ENCODE measurements around the gene SMAD6.
A peak's percentile ranks its signal among the peaks of the same experiment; 100 is the strongest.

SMAD6 gene

DNA sequence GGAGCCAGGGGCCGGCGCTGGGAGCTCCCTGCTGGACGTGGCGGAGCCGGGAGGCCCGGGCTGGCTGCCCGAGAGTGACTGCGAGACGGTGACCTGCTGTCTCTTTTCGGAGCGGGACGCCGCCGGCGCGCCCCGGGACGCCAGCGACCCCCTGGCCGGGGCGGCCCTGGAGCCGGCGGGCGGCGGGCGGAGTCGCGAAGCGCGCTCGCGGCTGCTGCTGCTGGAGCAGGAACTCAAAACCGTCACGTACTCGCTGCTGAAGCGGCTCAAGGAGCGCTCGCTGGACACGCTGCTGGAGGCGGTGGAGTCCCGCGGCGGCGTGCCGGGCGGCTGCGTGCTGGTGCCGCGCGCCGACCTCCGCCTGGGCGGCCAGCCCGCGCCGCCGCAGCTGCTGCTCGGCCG lies 1.5 kb downstream of the SMAD6 start:
- DNase-seq (ENCODE audit: low read depth, low spot score): no peak

DNA sequence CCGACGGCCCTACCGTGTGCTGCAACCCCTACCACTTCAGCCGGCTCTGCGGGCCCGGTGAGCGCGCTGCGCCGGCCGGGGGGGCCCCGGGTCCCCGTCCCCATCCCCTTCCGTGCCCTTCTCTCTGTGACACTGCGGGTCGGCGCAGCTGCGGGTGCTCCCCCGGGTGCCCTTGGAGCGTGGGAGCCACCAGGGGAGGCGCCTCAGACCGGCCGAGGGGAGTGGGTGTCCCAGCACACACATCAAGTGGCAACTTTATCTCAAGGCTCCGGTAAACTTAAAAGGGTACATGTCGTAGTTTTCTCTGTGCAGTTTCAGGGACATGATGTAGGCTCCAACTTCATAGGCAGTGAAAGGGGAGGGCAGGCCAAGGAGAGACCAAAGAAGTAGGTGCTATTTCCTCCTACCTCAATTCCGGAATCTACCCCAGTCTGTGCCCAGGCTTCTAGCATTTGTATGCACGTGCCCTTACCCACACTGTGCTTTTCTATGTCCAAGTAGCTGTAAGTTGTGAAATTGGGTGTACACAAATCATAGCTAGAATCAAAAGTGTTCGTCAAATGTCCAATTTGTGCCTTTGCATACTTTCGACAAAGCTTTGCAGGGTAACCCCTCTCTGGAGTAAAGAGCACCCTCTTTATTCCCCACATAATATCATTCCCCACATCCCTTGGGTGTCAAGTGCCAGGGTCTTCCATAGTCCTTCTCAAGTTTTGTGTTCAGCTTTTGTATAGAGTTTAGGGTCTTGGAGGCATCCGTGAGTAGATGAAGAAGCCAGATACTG lies 2.2 kb downstream of the SMAD6 start:
- DNase-seq (ENCODE audit: low read depth, low spot score): no peak

DNA sequence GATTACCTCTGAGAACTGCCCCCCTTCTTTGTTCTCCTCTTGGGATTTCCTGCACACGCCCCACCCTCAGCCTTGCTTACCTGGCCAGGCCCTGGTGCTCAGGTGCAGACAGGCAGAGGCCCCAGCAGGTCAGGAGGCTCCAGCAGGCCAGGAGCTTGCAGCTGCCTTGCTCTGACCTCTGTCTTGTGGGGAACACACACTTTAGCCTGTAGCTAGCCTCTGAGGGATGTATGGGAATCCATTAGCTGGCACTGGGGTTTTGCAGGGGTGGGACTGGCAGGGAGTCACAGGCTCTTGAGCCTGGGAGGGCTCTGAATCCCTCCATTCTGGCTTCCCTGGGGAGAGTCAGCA lies 2.7 kb downstream of the SMAD6 start:
- DNase-seq (ENCODE audit: low read depth, low spot score): no peak

DNA sequence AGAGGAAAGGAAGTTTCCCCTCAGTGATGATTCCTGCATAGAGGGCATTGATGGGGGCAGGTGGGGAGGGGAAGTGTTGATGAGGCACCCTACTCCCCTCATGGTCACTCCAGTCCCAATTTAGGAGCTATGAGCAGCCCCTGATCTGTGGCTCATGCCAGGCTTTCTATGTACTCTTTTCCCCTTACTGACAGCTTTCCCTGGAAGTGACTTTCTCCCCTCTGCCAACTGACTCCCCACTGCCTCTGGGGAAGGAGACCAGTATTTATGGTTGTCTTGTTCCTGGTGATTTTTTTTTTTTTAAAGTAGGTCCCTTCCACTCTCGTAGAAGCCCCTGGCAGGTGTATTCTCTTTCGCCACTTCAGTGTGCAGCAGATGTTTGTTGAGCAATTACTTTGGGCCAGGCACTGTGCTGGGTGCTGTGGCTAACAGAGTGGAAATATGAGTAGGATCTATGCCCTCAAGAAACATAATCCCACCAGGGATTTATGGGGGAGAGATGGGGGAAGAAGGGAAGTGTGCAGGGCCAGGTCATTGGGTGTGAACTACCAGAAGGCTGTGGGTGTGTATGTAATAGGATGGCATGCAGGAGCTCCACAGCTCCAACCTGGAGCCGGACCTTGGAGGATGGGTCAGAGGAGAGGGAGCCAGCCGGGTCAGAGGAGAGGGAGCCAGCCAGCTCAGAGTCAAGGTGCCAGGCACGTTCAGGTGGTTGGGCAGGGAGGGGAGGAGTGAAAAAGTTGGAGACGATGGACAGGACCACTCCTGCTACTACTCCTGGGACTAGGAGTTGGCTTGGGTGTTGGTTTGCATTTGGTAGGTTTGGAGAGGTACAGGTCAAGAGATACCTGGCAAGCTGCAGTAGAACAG lies 3.5 kb downstream of the SMAD6 start:
- no peak for DNase-seq (ENCODE audit: low read depth, low spot score)

DNA sequence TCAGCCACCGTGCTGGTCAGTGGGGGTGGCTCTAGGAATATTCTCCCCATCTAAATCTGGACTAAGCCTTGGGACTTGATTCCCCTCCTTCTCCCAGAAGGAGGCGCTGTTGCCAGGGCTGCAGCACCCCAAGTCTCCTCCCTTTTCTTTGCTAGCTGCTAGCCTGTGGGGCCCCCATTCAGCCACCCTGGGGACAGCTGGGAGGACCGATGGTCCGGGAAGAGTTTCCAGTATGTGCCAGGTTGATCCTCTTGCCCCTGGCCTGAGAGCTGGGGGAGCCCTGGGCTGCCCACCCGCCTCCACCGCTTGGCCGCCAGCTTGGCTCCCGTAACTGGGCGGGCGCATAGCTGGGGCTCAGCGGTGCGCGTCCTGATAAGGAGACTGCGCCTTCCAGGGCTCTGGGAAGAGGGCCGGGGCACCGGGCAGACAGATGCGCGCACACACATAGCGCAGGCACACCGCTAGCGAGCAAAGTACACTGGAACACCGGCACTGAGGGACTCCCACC lies 4.2 kb downstream of the SMAD6 start:
- no peak for DNase-seq (ENCODE audit: low read depth, low spot score)

DNA sequence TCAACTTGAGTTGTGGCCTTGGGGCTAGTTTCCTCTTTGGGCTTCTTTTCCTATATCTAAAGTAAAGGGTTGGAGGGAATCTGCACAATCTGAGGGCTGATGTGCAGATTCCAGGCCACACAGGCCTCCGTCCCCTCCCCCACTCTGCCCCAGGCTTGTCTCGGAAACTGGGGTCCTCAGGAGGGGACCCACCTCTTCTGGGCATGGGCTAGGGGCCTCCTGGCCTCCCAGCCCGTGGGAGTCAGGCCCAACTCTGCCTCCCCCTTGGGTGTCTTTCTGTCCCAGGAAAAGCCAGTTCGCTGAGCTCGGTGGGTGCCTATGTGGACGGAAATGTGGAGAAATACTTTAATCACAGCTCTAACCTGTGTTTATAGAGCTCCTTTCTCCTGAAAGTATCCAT lies 4.8 kb downstream of the SMAD6 start:
- DNase-seq (ENCODE audit: low read depth, low spot score): no peak

DNA sequence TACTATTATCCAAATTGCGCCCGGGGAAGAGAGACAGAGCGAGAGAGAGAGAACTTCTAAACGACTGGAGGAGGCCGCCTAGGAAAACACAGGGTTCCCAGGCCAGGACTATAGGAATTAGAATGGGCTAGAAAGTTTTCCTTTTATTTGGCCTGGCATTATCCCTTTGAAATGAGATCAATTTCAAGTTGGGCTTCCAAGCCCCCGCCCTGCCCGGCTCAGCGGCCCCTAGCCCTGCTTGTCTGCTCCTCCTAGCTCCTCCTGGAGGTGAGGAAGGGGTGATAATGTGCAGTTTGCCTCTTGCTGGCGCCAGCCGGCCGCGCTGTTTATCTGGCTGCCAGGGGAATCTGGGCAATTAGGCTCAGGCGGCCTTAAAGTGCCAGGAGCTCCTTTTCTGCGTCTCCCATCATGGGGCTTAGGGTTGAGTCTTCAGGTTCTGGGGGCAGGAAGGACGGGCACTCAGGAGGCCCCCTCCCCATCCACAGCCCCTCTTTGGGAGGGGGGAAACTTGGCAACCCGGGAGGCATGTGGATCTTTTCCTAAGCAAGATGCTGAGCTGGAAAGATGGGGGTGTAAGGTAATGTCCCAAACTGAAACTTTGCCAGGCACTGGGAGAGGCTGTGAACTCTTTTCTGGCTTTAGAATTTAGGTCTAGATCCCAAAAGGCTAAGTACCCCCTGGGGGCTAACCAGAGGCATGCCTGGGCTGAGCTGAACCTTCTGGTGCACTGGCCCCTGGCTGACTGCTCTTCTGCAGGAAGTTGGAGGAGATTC lies 5.5 kb downstream of the SMAD6 start:
- DNase-seq (ENCODE audit: low read depth, low spot score): no peak

DNA sequence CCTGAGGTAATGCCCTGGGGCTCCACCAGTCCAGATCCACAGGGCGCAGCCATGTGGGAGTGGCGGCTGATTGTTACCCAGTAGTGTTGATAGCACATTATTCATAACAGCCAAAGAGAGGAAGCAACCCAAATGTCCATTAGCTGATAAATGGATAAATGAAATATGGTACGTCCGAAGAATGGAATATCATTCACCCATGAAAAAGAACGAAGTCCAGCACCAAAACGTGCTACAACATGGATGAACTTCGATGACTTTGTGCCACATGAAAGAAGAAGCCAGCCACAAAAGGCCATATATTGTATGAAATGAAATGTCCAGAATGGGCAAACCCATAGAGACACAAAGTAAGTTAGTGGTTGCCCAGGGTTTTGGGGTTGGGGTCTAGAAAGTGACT lies 6.4 kb downstream of the SMAD6 start:
- no peak for DNase-seq (ENCODE audit: low read depth, low spot score)

DNA sequence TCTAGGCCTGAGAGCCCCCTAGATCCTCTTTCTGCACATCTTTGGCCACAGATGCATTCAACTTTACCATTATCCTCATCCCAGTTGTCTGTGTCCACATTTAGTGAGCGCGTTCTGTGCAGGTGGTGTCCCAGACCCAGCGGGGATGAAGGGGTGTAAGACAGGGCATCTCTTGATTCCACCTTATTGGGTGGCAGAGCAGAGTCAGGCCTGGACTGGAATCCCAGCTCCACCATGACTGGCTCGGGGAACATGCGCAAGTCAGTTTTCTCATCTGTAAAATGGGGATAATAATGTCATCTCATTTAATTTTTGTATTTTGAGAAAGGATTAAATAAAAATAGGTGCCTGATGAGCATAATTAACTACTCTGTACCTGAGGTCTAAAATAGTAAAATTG lies 7.8 kb downstream of the SMAD6 start:
- no peak for DNase-seq (ENCODE audit: low read depth, low spot score)

DNA sequence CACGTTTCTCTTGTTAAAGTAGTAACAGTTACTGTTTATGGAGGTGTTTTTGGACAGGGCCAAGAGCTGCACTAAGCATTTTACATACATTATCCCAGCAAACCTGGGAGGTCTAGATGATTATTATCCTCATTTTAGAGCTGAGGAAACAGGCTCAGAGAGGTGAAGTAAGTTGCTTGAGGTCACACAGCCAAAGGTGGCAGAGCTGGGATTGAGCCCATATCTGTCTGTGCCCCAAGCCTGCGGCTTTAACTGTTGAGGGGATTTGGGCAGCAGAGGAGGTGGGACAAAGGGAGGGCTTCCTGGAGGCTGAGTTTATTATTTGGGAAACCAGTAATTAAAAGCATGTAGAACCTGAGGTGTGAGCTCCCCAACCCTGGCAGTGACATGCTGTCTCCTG lies 9.2 kb downstream of the SMAD6 start:
- no peak for DNase-seq (ENCODE audit: low read depth, low spot score)

DNA sequence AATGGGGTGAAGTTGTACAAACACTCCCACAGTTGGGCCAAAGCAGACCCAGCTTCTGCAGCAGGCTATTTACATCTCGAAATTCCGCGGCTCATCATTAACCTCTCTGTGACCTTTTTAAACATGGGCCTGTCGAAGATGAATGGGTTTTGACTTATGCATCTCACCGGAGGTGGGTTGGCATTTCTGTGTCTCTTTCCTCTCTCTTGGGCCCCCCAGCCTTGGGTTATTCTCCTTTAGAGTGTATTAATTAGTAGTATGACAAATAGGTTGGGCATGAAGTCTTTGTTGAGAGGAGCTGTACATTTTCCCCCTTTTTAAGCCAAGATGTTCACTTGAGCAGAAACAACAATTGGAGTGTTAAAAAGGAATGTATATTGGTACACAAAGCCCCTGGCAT lies 9.8 kb downstream of the SMAD6 start:
- no peak for DNase-seq (ENCODE audit: low read depth, low spot score)

DNA sequence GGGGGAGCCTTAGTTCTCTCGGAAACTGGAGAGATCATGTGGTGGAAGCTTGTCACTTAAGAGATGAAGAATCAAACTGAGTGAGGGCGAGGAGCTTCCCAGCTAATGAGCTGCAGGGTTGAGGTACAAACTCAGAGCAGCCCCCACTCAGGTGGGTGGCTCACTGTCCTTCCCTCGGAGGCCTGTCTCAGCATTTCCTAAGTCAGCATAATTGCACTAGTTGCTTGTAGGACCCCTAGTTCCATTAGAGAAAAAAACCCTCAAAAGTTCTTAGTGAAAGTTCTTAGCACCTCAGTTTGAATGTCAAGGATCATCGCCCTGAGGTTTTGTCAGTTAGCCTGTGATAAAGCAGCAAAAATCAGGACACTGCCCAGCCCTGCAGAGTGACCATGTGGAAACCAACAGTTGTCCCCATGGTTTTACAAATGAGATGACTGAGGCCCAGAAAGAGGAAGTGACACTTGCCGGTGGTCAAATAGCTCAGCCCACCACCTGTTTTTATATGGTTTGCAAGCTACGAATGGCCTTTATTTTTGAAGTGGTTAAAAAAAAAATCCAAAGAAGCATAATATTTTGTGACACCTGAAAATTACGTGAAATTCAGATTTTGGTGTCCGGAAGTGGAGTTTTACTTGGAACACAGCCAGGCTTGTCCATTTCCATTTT lies 11.9 kb downstream of the SMAD6 start:
- DNase-seq (ENCODE audit: low read depth, low spot score): no peak

DNA sequence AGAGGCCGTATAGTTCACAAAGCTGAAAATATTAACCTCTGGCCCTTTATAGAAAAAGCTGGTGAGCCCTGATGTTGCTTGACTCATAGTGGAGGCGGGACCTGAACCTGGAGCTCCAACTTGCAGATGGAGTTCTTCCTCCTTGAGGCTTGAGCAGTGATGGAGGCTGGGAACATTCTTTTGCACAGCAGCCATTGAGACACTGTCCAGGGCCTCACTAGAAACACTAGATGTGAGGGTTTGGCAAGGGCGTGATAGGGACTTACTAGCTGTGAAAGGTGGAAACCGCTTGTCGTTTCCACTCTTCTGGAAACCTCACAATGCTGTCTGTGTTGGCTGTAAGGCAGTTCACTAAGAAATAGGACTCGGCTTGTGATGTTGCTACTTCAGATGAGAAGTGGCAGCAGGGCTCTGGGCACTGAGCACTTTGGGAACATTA lies 12.5 kb downstream of the SMAD6 start:
- DNase-seq (ENCODE audit: low read depth, low spot score): no peak

DNA sequence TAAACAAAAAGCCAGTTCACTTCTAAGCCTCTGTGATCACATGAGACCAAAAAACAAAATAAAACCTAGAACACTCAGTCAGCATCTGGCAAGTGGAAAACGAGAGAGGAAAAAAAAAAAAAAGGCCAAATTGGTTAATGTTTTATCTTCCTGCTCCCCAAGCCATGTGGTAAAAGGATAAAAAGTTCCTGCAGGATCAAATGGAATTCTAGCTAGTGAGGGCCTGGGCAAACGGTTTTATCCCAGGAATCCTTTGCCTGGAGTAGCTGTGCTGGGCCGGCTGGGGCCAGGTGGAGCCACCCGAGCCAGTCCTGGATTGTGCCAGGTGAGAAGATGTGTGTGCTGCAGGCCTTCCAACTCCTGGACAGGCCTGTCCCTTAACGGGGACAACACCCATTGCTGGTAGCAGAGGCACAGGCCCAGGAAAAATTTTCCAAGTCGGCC lies 13.2 kb downstream of the SMAD6 start:
- no peak for DNase-seq (ENCODE audit: low read depth, low spot score)

DNA sequence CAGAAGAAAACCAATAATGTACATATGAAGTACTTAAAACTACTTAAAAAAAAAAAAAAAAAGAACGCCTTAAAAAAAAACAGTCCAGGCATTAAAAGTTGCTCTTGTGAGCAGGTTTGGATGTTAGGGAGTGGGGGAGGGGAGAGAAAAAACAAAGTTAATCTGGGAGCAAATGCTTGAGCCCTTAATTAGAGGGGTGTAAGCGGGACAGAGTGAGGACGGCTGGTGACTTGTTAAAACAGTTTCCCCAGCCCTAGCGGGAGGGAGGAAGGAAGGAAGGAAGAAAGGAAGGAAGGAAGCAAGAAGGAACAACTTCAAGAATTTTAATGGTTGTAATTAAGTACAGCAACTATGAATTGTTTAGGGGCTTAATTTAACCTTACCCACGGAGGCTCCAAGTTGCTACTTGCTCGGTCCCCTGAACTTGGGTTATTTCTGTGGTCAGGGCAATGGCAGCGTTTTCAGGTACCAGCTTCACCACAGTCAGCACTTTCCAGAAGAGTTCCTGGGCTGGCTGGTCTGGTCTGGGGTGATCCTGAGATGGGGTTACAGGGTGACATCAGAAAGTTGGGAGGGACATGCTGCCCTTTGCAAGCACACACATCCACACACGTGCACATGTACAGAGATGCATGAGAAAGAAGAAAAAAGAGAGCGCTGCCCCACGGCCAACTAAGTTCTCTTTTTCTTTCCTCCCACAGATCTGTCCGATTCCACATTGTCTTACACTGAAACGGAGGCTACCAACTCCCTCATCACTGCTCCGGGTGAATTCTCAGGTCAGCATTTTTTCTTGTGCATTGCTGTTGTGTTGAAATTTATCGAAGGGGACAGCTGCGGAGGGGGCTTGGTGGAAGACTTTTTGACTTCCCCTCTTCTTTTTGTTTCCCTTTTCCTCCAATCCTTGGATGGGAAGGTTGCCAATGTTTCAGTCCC lies 14.0 kb downstream of the SMAD6 start:
- no peak for DNase-seq (ENCODE audit: low read depth, low spot score)

DNA sequence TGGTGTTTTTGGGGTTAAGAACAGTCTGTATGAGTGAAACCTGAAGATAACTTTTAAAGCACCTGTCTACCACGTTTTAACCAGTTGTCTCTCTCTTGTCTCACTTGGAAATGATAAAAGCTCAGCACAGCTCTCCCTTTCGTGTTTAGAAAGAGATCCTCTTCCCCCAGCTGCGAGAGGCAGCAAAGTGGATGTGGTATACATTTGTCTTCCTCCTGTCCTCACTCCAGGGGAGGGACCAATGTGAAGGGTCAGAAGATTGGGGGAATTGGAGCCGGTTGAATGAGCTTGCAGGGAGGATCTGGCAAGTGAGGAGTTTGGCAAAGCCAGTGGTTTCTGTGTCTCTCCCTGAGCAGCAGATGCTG lies 14.6 kb downstream of the SMAD6 start:
- DNase-seq (ENCODE audit: low read depth, low spot score): no peak

DNA sequence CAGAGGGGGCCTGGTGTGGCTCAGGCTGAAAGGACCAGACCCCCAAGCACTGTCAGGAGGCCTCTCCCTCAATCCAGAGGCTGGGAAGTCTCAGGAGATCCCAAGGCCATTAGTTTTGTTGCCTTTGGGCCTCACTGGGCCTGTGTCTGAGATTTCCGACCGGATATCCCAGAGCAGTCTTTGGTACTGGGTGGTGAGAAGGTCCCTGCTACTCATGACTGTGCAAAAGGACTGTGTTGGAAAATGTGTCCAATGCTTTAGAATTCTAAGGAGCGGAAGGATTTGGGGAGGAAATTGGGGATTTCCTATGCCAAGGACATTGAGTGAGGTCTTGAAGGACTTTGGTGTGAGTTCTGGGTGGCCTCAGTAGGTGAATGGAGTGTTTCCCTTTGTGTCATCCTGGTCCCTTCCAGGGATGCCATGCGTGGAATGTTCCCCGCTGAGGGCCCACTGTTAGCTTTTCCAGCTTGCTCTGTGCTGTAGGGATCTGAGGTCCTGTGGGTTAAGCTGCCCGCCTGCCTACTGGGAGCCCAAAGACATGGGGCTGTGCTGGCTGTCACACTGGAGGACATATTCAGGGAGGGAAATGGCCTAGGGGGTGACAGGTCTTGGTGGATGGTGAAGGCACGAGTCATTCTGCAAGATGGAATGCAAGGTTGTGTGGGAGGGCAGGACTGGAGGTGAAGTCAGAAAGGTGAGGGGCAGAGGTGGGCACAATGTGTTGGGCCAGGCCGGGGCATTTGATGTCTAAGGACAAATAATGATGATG lies 16.4 kb downstream of the SMAD6 start:
- DNase-seq (ENCODE audit: low read depth, low spot score): no peak

DNA sequence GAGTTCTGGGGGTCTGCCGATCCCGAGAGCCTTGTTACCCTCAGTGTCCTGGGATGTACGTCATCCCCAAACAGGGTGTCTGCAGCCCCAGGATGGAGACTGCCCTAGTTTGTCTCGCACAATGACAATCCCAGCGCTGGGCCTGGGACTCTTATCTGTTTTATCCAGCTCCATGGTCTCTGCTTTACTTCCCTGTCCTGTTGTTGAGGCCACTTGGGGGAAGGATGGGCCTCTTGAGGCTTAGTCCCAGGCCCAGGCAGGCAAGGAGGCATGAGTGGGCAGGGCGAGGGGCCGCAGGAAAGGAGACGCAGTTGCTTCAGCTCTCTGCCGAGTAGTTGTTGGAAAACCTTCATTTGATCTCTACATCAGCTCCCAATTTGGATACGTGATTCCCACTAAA lies 17.4 kb downstream of the SMAD6 start:
- DNase-seq (ENCODE audit: low read depth, low spot score): no peak

DNA sequence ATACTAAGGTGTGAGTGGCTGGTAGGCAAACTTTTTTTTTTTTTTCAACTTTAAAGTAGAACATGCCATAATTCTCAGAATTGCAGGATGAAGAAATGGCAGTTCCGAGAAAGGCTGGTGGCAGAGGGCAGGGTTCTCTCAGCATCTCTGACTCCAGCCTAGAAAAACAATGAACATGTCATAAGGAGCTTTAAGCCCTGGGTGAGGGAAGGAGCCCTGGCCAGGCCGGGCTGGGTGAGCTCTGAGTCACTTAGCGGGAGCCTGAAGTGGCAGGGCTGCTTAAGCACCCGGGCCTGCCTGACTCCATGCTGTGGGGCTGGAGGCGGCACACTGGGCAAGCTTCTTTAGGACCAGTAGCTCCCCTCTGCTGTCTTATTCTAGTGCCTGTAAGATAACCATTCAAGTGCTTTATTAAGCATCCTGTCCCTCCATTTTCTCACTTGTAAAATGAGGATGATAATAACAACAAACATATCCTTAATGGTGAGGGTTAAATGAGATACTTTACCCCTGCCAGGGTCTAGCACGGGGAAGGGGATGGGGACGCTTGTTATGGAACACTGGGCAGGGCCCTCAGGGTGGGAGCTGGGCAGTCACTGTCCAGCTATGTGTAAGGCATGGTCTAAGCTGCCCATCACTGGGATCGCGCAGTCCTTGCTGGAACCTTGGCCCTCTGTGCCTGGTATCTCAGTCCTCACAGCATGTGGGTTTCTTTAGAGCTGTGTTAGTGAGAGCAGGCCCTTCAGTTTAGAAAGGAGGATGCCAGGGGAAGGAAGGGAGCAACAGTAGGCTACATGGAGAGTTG lies 18.4 kb downstream of the SMAD6 start:
- DNase-seq (ENCODE audit: low read depth, low spot score): peak; percentile 32

All from brain pericyte (primary cell).